Heart right ventricle (tissue), 16 donors: ENCODE measurements around the gene SEPTIN11. TPM values are rescaled to one million over a fixed set of nuclear protein-coding genes. Genes with fewer than 3 reads are reported as not detected.

Source experiments
- ATAC-seq, 8 donors: fragments of 200-7000 bp; cut with Tn5 transposase; one replicate each; pipeline ENCODE4 v1.9.1; 2020; ENCODE audit warnings: mild to moderate bottlenecking in 8 of 8, moderate library complexity in 8 of 8, moderate number of reproducible peaks in 1 of 8
- DNase-seq, 2 donors: peaks; one replicate each; pipeline ENCODE4 v3.0.0-alpha.2; 2020
- H3K27ac ChIP-seq, 10 donors: fragments of 200-600 bp; sonication (generic) in 2 of 10; one replicate each; pipeline versions ENCODE4 v1.5.0 to v1.8.0; 2020 to 2022; ENCODE audit warnings: mild to moderate bottlenecking in 3 of 10
- H3K27me3 ChIP-seq, 7 donors: fragments of 200-600 bp; one replicate each; pipeline ENCODE4 v1.8.0; 2021 to 2022; ENCODE audit warnings: mild to moderate bottlenecking in 2 of 7
- H3K36me3 ChIP-seq, 9 donors: fragments of 200-600 bp; sonication (generic) in 1 of 9; one replicate each; pipeline versions ENCODE4 v1.5.0 to v1.8.0; 2020 to 2022; ENCODE audit warnings: mild to moderate bottlenecking in 2 of 9
- H3K4me1 ChIP-seq, 9 donors: fragments of 200-600 bp; sonication (generic) in 1 of 9; one replicate each; pipeline versions ENCODE4 v1.5.0 to v1.8.0; 2020 to 2022; ENCODE audit warnings: mild to moderate bottlenecking in 4 of 9
- H3K4me3 ChIP-seq, 10 donors: fragments of 200-600 bp; sonication (generic) in 2 of 10; one replicate each; pipeline versions ENCODE4 v1.5.0 to v1.8.0; 2020 to 2022; ENCODE audit warnings: mild to moderate bottlenecking in 7 of 10, moderate library complexity in 2 of 10
- H3K9me3 ChIP-seq, 11 donors: fragments of 200-600 bp in 10 of 11; sonication (generic) in 2 of 11; one replicate each; pipeline versions ENCODE4 v1.5.0 to v1.8.0; 2013 to 2022; ENCODE audit warnings: mild to moderate bottlenecking in 2 of 11, control low read depth in 1 of 11, moderate library complexity in 1 of 11
- CTCF ChIP-seq, 9 donors: fragments of 200-600 bp; sonication (generic) in 2 of 9; IDR thresholded peaks; one replicate each; pipeline versions ENCODE4 v1.5.0 to v1.8.0; 2021 to 2022; ENCODE audit warnings: antibody characterized with exemption in 9 of 9, mild to moderate bottlenecking in 5 of 9, moderate library complexity in 1 of 9
- WGBS, 2 donors: extraction: QIAGEN DNeasy Blood & Tissue Kit; methylation state at CpG; one replicate each; pipeline ENCODE4 v1.1.7; 2013; ENCODE audit warnings: inconsistent platforms in 1 of 2; 5-methylcytosine and 5-hydroxymethylcytosine counted together
- intact Hi-C, 10 donors: fragments of 100-400 bp; cut with DNase I; formaldehyde crosslinking; loops; one replicate each; pipeline versions ENCODE4 v1.11.1 to v1.14.2; 2022
- polyA plus RNA-seq, 2 donors: library from polyadenylated mRNA; stranded (reverse); fragments of 200-250 nt; gene quantifications; one replicate each; pipeline ENCODE4 v1.2.3, GENCODE V29; 2013
- total RNA-seq, 10 donors: library from RNA; stranded (reverse); fragmentation: NEBNext Ultra II Directional in 3 of 10; extraction: Animal tissue kit (Norgen Biotek cat#: 25700) in 3 of 10; gene quantifications; one replicate each; pipeline versions ENCODE4 v1.2.1 to v1.2.4, GENCODE V29; 2021 to 2023
- donor health status: Arrhythmogenic right ventricular cardiomyopathy.
- donor health status: ischemic (EF 13 %, LVEDD 7.1; RV severe dilation, severe dysfunction).
- donor health status: healthy with polysubstance abuse.
- donor health status: DM: no; HTN: yes; CAD: no.
- donor health status: DM: no; HTN: no; CAD: no.
- donor health status: ischemic (EF 25% LVEDD 6.9; RV normal size, moderate dysfunction).
- donor health status: ischemic (EF 25% LVEDD 5.7; RV mildly dilated, moderate dysfunction).
- donor health status: healthy.
- donor health status: DM: yes; HTN: yes; CAD: no.
- donor health status: Ischemic cardiomyopathy.
- donor health status: ischemic (EF 35%, LVEDD 5.7; RV mildly dilated, moderate dysfunction).
- donor health status: nonischemic (EF 11% LVEDD 7.7; RV severe dilation, severe dysfunction).
- donor health status: DM: yes; HTN: yes; CAD: no.
- donor health status: PGD.
- donor health status: ischemic (EF 29% LVEDD 5.4; RV normal size, mild dysfunction).
- donor health status: nonischemic (EF 23%, LVEDD 6.1; RV moderate dilation, normal function).

The SEPTIN11 gene
- total and polyA plus RNA-seq, 12 donors: 11.2 to 55.2 (median 29.9) TPM

GRCh38 chr4:76979236-76979635 lies 29.7 kb downstream of the SEPTIN11 start:
- no peak for TF ChIP-seq CTCF (IDR thresholded peaks at IDR 0.05)
- peaks cover 0 to 74% (median 35%) of the 10 kb centered on the region in 9 donors for H3K4me1 ChIP-seq
- H3K9me3 ChIP-seq: no peaks in the 10 kb centered on the region
- intact Hi-C loops: no loop called here
- ATAC-seq (no peak), DNase-seq (no peak)
- H3K4me3 ChIP-seq: no peak overlapping the region
- H3K27ac ChIP-seq: no peak overlapping the region
- no peaks in the 10 kb centered on the region for H3K36me3 ChIP-seq
- H3K27me3 ChIP-seq: no peaks in the 10 kb centered on the region
- 94 to 96% methylated on average over 2 of the region's 2 CpGs for WGBS, 2 donors

DNA sequence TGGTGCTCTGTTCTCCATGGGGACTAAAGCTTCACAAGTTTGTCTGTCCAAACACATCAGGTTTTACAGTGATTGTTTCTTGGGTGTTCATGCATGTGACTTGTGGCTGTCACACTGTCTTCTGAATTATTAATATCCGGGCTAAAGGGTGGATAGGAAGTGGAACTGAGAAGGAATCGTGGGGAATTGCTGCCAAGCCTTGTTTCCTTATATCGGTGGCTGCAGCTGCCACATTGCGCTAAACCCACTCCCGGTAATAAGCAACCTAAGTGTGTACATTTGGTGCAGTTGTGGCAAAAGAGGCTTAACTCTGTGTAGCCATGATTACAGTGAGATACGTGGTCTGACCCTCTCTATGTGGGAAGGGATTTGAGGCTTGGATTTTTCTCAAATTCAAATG lies 30.7 kb downstream of the SEPTIN11 start:
- intact Hi-C loops: no loop called here
- Histone ChIP-seq H3K4me3 (no peak overlapping the region), H3K36me3 (no peaks in the 10 kb centered on the region), H3K9me3 (no peaks in the 10 kb centered on the region), H3K4me1 (peaks cover 0 to 76% (median 46%) of the 10 kb centered on the region in 9 donors), H3K27me3 (no peaks in the 10 kb centered on the region), H3K27ac (peak overlapping the region in 1 of 10 donors; percentile 42)
- 50 to 64% methylated on average over 6 of the region's 6 CpGs for WGBS, 2 donors
- no peak for TF ChIP-seq CTCF (IDR thresholded peaks at IDR 0.05)
- no peak for DNase-seq
- no peak for ATAC-seq

DNA sequence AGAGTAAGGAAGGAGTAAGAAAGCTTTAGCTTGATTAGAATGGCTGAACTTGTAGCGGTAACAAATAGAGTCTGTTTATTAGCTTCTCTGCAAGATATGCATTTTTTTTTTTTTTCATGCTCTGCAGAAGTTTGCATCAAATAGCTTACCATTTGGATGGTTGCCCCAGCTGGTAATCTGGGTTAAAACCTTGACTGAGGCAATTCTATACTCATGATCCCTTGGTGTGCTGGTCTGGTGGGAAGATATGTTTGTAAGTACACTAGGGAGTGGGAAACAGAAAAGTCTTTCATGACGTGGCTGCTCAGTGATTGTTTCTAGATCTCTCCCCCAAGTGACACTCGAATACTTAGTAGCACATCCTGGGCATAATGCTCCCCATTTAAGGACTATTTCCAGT lies 32.1 kb downstream of the SEPTIN11 start:
- no peaks in the 10 kb centered on the region for H3K27me3 ChIP-seq
- WGBS, 2 donors: 74 to 80% methylated on average over 3 of the region's 3 CpGs
- H3K4me3 ChIP-seq: no peak overlapping the region
- H3K4me1 ChIP-seq: peaks cover 0 to 89% (median 56%) of the 10 kb centered on the region in 9 donors
- no peak for TF ChIP-seq CTCF (IDR thresholded peaks at IDR 0.05)
- ATAC-seq (no peak), DNase-seq (no peak)
- intact Hi-C loops: no loop called here
- no peaks in the 10 kb centered on the region for H3K36me3 ChIP-seq
- H3K9me3 ChIP-seq: no peaks in the 10 kb centered on the region
- H3K27ac ChIP-seq: no peak overlapping the region

GRCh38 chr4:76982638-76983584 lies 33.4 kb downstream of the SEPTIN11 start:
- WGBS, 2 donors: 76 to 85% methylated on average over 7 of the region's 7 CpGs
- H3K9me3 ChIP-seq: no peaks in the 10 kb centered on the region
- H3K27ac ChIP-seq: peak overlapping the region in 3 of 10 donors; percentile 53 to 73 (median 67)
- no peaks in the 10 kb centered on the region for H3K27me3 ChIP-seq
- DNase-seq (no peak), ATAC-seq (no peak)
- no peaks in the 10 kb centered on the region for H3K36me3 ChIP-seq
- no peak overlapping the region for H3K4me3 ChIP-seq
- peaks cover 0 to 96% (median 68%) of the 10 kb centered on the region in 9 donors for H3K4me1 ChIP-seq
- intact Hi-C loops: no loop called here
- TF ChIP-seq CTCF (IDR thresholded peaks at IDR 0.05): no peak
